Measurements from ENCODE around the gene TMPRSS6. TPM values are rescaled to one million over a fixed set of nuclear protein-coding genes. Genes with fewer than 3 reads are reported as not detected.

The TMPRSS6 gene
- total RNA-seq, 1 donor from 2014 or later, result not detected

GRCh38 chr22:37140686-37141323 lies 31.3 kb upstream of the TMPRSS6 start:
- intact Hi-C loops (cut with DNase I), result no loop called here

DNA sequence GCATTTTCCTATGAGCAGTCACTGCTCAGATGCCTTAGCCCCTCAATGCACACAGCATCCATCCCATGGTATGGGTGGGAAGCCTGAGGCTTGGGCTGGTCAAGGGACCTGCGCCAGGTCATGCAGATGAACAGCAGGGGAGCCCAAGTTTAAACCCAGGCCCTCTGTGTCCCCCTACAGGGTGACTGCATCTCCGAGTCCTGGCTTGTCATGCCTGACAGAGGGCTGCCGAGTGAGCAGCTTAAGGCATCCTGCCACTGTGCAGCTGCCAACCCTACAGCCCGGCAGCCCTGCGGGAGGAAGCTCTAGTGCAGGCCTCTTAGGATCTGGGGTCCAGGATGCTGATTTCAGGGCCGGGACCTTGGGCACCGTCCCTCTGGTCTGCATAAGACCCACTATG lies 30.2 kb upstream of the TMPRSS6 start:
- TF ChIP-seq POLR2A (IDR thresholded peaks at IDR 0.05) (no peak), CTCF (IDR thresholded peaks at IDR 0.05) (no peak), POLR2AphosphoS5 (IDR thresholded peaks at IDR 0.05; ENCODE audit: insufficient read depth in 1 of 2, low read depth in 1 of 2) (no peak)
- no peak overlapping the region for H3K27ac ChIP-seq
- no peaks in the 10 kb centered on the region for H3K4me1 ChIP-seq
- no peak overlapping the region for H3K4me3 ChIP-seq
- no peak for DNase-seq (ENCODE audit: extremely low spot score in 2 of 2)
- intact Hi-C loops (cut with DNase I), result no loop called here
- H3K9me3 ChIP-seq, result no peaks in the 10 kb centered on the region
- H3K36me3 ChIP-seq, result no peaks in the 10 kb centered on the region
- H3K27me3 ChIP-seq, result no peaks in the 10 kb centered on the region

More at GRCh38 chr22:37140686-37141323, 31.3 kb upstream of the TMPRSS6 start:
- H3K9me3 ChIP-seq, result no peaks in the 10 kb centered on the region
- H3K27me3 ChIP-seq, result no peaks in the 10 kb centered on the region
- DNase-seq (ENCODE audit: extremely low spot score in 2 of 2), result no peak
- H3K27ac ChIP-seq, result no peak overlapping the region
- no peaks in the 10 kb centered on the region for H3K36me3 ChIP-seq
- H3K4me1 ChIP-seq, result peaks cover 10% of the 10 kb centered on the region
- TF ChIP-seq POLR2AphosphoS5 (IDR thresholded peaks at IDR 0.05; ENCODE audit: insufficient read depth in 1 of 2, low read depth in 1 of 2) (no peak), POLR2A (IDR thresholded peaks at IDR 0.05) (no peak), CTCF (IDR thresholded peaks at IDR 0.05) (no peak)
- no peak overlapping the region for H3K4me3 ChIP-seq

- Histone ChIP-seq H3K4me3 (no peak overlapping the region), H3K27me3 (no peaks in the 10 kb centered on the region), H3K4me1 (no peaks in the 10 kb centered on the region), H3K36me3 (no peaks in the 10 kb centered on the region), H3K9me3 (no peaks in the 10 kb centered on the region), H3K27ac (no peak overlapping the region)
- DNase-seq (ENCODE audit: extremely low spot score in 2 of 2), result no peak
- intact Hi-C loops (cut with DNase I), result no loop called here
- TF ChIP-seq POLR2A (IDR thresholded peaks at IDR 0.05) (no peak), CTCF (IDR thresholded peaks at IDR 0.05) (no peak), POLR2AphosphoS5 (IDR thresholded peaks at IDR 0.05; ENCODE audit: insufficient read depth in 1 of 2, low read depth in 1 of 2) (no peak)
Measured at GRCh38 chr22:37138849-37139561, 29.5 kb upstream of the TMPRSS6 start.

DNA sequence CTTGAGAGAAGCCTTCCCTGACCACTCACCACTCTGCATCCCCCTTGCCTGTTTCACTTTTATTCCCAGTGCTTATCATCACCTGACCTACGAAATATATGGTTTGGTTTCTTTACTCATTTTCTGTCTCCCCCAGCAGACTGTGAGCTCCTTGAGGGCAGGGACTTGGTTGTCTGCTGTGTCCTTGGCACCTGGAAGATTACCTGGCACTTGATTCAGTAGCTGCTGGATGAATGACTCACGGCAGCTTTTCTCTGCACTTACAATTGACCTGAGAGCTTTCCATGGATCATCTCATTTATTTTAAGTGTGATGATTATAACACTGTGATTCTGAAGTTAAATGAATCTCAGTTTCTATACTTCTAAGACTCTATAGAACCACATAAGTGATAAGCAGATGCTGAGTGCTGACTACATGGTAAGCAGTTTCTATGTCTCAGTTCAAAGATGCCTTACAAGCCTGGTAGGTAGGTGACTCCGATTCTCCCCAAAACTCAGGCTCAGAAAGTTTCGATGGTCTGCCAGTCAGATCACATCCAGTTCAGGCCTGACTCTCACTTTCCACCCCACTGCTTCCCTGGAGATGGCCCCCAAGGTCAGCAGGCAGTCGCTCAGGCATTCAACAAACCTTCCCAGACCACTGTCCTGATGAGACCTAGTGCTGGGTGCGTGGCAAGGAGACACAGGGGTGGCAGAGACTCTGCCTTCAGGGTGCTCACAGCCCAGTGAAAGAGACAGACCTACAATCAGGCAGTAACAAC lies 28.6 kb upstream of the TMPRSS6 start:
- intact Hi-C loops (cut with DNase I), result no loop called here
- H3K4me1 ChIP-seq, result no peaks in the 10 kb centered on the region
- no peak overlapping the region for H3K4me3 ChIP-seq
- TF ChIP-seq POLR2A (IDR thresholded peaks at IDR 0.05) (no peak), POLR2AphosphoS5 (IDR thresholded peaks at IDR 0.05; ENCODE audit: insufficient read depth in 1 of 2, low read depth in 1 of 2) (no peak), CTCF (IDR thresholded peaks at IDR 0.05) (no peak)
- DNase-seq (ENCODE audit: extremely low spot score in 2 of 2), result no peak
- H3K36me3 ChIP-seq, result no peaks in the 10 kb centered on the region
- no peaks in the 10 kb centered on the region for H3K9me3 ChIP-seq
- H3K27ac ChIP-seq, result no peak overlapping the region
- no peaks in the 10 kb centered on the region for H3K27me3 ChIP-seq
